ENCODE results near the gene RNASET2.

The RNASET2 gene, protein sequence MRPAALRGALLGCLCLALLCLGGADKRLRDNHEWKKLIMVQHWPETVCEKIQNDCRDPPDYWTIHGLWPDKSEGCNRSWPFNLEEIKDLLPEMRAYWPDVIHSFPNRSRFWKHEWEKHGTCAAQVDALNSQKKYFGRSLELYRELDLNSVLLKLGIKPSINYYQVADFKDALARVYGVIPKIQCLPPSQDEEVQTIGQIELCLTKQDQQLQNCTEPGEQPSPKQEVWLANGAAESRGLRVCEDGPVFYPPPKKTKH

GRCh38 chr6:166956444-166957086 lies at the start of gene RNASET2:
Gene RNASET2 (minus strand): TSS chr6:166956550. CDS start chr6:166956182, 368 bp downstream.
- DNase-seq = peak; percentile 82

- DNase-seq = no peak
Measured at GRCh38 chr6:167005350-167006159, 49.2 kb upstream of the RNASET2 start.

- no peak for DNase-seq
Measured at GRCh38 chr6:167000759-167001158, 44.4 kb upstream of the RNASET2 start.

DNA sequence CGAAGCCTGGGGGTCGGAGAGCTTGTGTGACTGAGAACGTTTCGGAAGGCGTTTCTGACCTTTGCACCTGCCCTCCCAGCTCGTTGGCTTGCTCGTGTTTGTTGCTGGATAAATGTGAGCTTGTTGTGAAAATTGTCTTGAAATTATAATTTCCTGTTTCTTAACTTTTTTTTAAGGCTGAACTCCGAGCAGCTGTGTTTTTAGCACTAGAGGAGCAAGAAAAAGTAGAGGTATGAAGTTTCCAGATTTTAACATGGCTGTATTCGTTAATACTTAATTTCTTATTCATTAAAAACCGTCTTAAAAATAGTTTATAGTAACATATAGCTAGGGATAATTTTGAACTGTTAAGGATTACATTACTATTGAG lies 43.5 kb upstream of the RNASET2 start:
- no peak for DNase-seq

- DNase-seq = peak; percentile 89
Measured at GRCh38 chr6:166999145-166999883, 43.0 kb upstream of the RNASET2 start, which contains the start of gene CEP43. Gene CEP43 (plus strand): TSS chr6:166999397. CDS start chr6:166999413, 16 bp downstream.

DNA sequence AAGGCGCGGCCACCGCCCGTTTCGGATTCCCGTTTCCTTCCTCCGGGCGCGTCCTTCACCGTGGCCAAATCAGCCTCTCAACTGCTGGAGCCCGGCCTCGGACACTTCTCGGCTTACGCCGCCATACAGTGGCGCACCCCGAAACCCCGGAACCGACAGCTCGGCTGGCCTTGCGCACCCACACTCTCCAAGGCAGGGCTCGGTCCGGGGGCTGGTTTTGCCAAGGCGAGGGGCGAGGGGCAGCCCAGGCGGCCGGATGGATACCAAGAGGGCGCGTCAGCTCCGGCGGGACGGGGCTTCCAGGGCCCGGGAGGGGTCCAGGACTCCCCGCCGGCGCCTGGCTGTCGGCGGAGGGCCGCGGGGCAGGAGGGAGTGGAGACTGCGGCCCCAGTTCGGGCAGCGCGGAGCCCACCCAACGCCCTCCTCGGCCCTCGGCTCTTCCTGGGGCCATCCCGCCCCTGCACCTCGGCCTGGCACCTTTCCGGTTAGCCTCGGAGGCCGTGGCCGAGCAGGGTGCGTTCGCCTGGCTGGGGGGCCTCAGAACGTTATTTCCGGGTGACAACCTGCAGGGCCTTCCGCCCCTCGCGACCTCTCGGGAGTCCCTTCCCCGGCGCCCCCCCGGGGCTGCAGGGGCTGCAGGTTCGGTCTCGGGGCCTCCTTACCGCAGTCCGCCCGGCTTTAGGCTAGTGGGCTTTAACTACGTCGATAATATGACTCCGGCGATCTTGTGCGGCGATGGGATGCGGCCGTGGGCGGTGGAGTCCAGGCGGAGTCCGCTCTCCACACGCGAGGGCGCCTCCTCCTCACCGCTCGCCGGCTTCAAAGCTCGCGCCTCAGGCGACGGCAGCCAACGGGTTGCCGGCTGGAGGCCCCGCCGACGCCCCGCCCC lies 42.1 kb upstream of the RNASET2 start:
- no peak for DNase-seq

DNA sequence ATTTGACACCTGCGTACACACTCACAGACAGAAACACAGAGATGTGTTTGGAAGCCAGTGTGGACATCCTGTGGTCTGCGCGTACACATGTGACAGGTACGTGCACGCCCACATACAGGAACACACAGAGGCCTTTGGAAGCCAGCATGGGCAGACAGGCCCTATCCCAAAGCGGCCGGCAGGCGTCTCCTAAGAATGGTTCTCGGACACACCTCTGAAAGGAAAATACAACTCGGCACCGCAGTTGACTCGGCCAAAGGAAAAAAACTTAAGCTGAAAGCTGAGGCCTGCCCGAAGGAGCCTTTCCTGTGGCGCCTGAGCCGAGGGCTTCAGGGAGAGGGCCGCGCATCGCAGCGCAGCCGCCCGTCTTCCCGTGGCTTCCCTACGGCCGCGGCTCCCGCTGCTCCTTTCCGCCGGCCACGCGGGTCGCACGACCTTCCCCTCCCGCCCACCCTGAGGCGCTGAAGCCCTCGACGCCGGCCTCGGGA lies 41.5 kb upstream of the RNASET2 start:
- no peak for DNase-seq

DNA sequence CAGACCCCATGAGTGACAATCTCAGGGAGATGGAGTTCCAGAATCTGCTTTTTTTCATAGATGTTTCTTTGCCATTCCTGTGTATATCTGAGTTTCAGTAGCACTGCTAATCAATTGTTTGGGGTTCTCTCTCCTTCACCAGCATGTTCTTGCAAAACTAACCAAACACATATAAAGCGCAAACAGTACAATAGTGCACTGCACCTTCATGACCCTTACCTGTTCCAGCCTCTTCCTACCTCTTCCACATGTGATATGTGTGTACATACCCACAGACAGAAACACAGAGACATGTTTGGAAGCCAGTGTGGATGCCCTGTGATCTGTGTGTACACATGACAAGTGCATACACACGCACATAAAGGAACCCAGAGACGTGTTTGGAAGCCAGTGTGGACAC lies 41.0 kb upstream of the RNASET2 start:
- no peak for DNase-seq

GRCh38 chr6:166996406-166996805 lies 40.1 kb upstream of the RNASET2 start:
- DNase-seq = no peak

DNA sequence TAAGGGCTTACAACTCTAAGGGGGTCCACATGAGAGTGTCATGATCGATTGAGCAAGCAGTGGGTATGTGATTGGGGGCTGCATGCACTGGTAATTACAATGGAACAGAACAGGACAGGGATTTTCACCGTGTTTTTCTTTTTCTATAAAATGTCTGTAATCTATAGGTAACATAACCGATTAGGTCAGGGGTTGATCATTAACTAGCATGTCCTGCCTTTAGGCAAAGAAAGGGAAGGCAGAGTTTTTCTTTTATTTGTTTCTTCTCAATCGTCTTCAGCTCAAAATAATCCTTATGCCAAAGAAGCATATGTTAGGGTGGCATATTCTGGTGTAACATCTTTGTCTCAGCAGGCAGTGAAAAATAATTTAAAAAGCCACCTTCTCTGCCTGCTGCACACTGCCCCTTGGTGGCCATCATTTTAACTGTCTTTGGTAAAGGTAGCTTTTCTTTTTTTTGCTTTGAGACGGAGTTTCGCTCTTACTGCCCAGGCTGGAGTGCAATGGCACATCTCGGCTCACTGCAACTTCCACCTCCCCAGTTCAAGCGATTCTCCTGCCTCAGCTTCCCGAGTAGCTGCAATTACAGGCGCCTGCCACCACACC lies 33.2 kb upstream of the RNASET2 start:
- no peak for DNase-seq

- DNase-seq = no peak
Measured at GRCh38 chr6:166988674-166989201, 32.4 kb upstream of the RNASET2 start.

DNA sequence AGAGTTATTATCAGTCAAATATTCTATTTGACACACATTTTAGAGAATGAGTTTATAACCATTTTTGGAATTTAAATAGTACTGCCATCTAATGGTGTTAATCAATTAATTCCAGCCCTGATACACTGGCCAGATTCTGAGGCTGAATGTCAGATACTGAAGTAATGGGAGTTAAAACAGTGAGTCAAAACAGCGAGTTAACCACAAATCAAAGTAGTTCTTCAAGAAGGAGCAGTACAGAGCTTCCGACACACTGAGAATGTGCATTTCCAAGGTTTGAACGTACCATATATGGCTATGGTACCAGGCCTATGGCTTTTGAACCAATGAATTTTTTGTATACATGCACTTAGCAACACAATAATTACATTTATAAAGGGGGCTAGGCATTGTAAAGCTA lies 31.6 kb upstream of the RNASET2 start:
- no peak for DNase-seq

DNA sequence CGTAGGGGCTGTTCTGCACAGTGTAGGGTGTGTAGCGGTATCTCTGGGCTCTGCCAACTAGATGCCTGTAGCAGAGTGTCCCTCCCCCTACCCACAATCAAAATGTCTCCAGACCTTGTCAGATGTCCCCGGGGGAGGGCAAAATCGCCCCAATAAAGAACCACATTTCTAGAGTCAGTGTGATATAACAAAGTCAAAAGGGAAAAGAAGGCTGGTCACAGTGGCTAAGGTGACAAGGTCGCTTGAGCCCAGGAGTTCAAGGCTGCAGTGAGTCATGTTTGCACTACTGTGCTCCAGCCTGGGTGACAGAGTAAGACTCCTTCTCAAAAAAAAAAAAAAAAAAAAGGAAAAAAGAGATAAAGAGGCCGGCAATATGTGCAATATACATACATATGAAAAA lies 31.1 kb upstream of the RNASET2 start:
- no peak for DNase-seq

DNA sequence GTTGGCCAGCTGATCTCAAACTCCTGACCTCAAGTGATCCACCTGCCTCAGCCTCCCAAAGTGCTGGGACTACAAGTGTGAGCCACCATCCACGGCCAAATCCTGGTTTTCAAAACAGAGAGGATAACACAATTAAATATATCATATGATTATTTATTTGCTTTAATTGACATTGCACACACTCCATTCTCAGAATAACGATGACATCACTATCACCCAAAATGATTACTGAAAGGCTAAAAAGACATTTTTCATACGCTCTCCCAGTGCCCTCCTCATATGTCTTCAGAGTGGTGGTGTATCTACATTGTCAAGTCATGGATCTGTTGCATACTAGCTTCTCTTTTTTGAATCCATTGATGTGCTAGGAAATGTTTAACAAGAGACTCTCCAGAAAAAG lies 24.4 kb upstream of the RNASET2 start:
- no peak for DNase-seq

- DNase-seq = no peak
Measured at GRCh38 chr6:166977621-166978525, 21.5 kb upstream of the RNASET2 start.

- no peak for DNase-seq
Measured at GRCh38 chr6:166976636-166977035, 20.3 kb upstream of the RNASET2 start.

- DNase-seq = no peak
Measured at GRCh38 chr6:166972101-166972500, 15.8 kb upstream of the RNASET2 start.

DNA sequence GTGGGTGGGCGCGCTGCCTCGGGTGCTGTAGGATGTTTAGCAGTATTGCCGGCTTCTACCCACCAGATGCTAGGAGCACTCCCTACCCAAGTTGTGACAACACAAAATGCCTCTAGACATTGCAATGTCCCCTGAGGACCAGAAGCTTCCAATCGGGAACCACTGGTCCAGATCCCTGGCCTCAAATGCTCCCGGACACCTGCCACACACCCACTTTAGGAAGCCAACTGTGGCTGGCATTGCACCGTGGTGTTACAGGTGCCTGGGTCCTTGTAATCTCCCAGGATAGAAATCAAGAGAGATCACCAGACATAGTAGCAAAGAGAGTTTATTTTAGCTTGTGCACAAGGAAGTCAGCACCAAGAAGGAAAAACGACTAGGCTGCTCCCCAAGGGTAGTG lies 14.9 kb upstream of the RNASET2 start:
- no peak for DNase-seq

GRCh38 chr6:166970776-166971175 lies 14.4 kb upstream of the RNASET2 start:
- no peak for DNase-seq

- no peak for DNase-seq
Measured at GRCh38 chr6:166970091-166970490, 13.7 kb upstream of the RNASET2 start.
